Measurements from ENCODE around the gene SCT.

SCT gene

DNA sequence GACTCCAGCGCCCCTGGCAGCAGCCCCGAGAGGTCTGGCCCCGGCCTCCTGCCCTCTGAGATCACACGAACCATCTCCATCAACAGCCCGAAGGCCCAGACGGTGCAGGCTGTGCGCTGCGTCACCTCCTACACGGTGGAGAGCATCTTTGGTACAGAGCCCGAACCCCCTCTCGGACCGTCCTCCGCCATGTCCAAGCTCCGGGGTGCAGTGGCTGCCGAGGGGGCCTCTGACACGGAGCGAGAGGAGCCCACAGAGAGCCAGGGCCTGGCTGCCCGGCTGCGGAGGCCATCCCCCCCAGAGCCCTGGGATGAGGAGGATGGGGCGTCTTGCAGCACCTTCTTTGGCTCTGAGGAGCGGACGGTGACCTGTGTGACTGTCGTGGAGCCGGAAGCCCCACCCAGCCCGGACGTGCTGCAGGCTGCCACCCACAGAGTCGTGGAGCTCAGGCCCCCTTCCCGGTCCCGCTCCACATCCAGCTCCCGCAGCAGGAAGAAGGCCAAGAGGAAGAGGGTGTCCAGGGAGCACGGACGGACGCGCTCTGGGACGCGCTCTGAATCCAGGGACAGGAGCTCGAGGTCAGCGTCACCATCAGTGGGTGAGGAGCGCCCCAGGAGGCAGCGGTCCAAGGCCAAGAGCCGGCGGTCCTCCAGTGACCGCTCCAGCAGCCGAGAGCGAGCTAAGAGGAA lies 18.9 kb downstream of the SCT start:
- TF ChIP-seq CREB1 (IDR thresholded peaks at IDR 0.05; ENCODE audit: low read depth), result no peak
- TF ChIP-seq EP300 (IDR thresholded peaks at IDR 0.05; ENCODE audit: borderline replicate concordance), result no peak

DNA sequence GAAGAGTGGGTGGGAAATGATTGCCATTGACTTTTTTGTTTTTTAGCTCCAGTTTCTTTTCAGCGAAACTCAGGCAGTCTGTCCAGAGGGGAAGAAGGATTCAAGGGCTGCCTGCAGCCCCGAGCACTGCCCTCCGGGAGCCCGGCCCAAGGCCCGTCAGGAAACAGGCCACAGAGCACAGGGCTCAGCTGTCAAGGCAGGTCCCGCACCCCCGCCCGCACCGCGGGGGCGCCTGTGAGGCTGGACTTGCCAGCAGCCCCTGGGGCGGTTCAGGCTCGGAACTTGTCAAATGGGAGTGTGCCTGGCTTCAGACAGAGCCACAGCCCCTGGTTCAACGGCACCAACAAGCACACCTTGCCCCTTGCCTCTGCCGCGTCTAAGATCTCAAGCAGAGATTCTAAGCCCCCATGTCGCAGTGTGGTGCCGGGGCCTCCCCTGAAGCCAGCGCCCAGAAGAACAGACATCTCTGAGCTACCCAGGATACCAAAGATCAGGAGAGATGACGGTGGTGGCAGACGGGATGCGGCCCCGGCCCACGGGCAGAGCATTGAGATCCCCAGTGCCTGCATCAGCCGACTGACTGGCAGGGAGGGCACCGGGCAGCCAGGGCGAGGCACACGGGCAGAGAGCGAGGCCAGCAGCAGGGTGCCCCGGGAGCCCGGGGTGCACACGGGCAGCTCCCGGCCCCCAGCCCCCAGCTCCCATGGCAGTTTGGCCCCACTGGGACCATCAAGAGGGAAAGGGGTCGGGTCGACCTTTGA lies 19.8 kb downstream of the SCT start:
- TF ChIP-seq TAF1 (IDR thresholded peaks at IDR 0.05; ENCODE audit: low read depth), result no peak
- TF ChIP-seq ZBTB7A (IDR thresholded peaks at IDR 0.05; ENCODE audit: low read depth), result no peak
- TF ChIP-seq NFIC (IDR thresholded peaks at IDR 0.05), result no peak
- TF ChIP-seq EP300 (IDR thresholded peaks at IDR 0.05; ENCODE audit: borderline replicate concordance), result 0 out of 2 replicates have a peak, but pooled peaks have one; percentile 15

DNA sequence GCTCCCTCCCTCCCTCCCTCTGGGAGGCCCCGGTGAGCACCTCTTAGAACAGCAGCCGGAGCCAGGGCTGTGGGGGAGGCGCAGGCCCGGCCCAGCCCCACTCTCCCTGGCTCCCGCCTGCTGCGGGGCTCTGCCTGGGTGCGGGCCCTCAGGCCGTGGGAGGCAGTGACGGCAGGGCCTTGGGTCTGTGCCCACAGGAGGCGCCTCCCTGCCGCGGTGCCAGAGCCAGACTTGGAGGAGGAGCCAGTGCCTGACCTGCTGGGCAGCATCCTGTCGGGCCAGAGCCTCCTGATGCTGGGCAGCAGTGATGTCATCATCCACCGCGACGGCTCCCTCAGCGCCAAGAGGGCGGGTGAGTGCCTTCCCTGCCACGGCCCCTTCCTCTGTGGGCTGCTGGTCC lies 20.7 kb downstream of the SCT start:
- TF ChIP-seq NFIC (IDR thresholded peaks at IDR 0.05), result peak; percentile 78
- peak; percentile 40; the same call in 1 of the 2 replicates for TF ChIP-seq TCF12 (IDR thresholded peaks at IDR 0.05; ENCODE audit: low read depth)
- TF ChIP-seq EGR1 (IDR thresholded peaks at IDR 0.05), result no peak; the same call in 1 of the 2 replicates
- TF ChIP-seq CREB1 (IDR thresholded peaks at IDR 0.05; ENCODE audit: low read depth), result 0 out of 2 replicates have a peak, but pooled peaks have one; percentile 36
- peak; percentile 37; the same call in 1 of the 2 replicates for TF ChIP-seq EP300 (IDR thresholded peaks at IDR 0.05; ENCODE audit: borderline replicate concordance)
- TF ChIP-seq ZBTB7A (IDR thresholded peaks at IDR 0.05; ENCODE audit: low read depth), result no peak
- TF ChIP-seq, protein P1, sequence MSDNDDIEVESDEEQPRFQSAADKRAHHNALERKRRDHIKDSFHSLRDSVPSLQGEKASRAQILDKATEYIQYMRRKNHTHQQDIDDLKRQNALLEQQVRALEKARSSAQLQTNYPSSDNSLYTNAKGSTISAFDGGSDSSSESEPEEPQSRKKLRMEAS (IDR thresholded peaks at IDR 0.05), result peak; percentile 8; the same call in 1 of the 2 replicates
- no peak for TF ChIP-seq TAF1 (IDR thresholded peaks at IDR 0.05; ENCODE audit: low read depth)

DNA sequence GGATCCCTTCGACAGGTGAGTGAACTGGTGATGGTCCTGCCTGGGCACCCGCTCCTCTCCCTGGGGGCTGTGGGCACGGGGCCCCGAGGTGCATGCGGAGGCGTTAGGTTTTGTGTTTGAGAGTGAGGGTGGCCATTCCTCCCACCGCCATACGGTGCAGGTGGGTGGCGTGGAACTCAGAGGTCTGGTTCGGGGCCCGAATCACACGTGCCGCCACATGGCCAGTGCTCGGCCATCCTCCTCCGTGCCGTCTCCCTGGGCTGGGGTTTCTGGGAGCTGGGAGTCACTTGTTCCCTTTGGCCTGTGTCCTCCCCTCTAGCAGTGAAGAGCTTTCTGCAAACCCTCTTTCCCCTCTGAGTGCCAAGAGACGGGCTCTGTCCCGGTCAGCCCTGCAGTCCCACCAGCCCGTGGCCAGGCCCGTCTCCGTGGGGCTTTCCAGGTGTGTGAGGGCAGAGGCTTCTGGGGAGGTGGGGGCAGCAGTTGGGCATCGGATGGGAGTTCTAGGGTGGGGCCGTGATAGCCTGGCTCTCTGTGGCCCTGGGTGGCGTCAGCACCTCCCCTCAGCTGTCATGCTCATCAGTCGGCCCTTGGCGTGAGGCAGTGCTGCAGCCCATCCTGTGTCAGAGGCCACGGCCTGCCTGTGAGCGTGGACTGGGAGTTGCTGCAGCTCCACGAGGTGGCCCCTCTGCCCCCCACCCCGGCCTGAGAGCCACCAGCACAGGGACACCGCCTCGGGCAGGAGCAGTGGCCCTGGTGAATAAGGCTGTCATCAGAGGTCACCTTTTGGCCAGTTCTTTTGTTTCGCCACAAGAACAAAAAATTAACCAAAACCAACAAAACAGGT lies 21.5 kb downstream of the SCT start:
- TF ChIP-seq FOXM1 (IDR thresholded peaks at IDR 0.05; ENCODE audit: borderline replicate concordance, low read depth) (no peak), EP300 (IDR thresholded peaks at IDR 0.05; ENCODE audit: borderline replicate concordance) (no peak), NFIC (IDR thresholded peaks at IDR 0.05) (no peak), ZBTB7A (IDR thresholded peaks at IDR 0.05; ENCODE audit: low read depth) (no peak), EGR1 (IDR thresholded peaks at IDR 0.05) (no peak), TEAD4 (IDR thresholded peaks at IDR 0.05) (no peak), TCF12 (IDR thresholded peaks at IDR 0.05; ENCODE audit: low read depth) (no peak), CEBPB (IDR thresholded peaks at IDR 0.05) (no peak), TAF1 (IDR thresholded peaks at IDR 0.05; ENCODE audit: low read depth) (no peak), YY1 (IDR thresholded peaks at IDR 0.05; ENCODE audit: low read depth) (no peak), CREB1 (IDR thresholded peaks at IDR 0.05; ENCODE audit: low read depth) (no peak), RAD21 (IDR thresholded peaks at IDR 0.05; ENCODE audit: low read depth) (no peak)
- TF ChIP-seq, protein P2, sequence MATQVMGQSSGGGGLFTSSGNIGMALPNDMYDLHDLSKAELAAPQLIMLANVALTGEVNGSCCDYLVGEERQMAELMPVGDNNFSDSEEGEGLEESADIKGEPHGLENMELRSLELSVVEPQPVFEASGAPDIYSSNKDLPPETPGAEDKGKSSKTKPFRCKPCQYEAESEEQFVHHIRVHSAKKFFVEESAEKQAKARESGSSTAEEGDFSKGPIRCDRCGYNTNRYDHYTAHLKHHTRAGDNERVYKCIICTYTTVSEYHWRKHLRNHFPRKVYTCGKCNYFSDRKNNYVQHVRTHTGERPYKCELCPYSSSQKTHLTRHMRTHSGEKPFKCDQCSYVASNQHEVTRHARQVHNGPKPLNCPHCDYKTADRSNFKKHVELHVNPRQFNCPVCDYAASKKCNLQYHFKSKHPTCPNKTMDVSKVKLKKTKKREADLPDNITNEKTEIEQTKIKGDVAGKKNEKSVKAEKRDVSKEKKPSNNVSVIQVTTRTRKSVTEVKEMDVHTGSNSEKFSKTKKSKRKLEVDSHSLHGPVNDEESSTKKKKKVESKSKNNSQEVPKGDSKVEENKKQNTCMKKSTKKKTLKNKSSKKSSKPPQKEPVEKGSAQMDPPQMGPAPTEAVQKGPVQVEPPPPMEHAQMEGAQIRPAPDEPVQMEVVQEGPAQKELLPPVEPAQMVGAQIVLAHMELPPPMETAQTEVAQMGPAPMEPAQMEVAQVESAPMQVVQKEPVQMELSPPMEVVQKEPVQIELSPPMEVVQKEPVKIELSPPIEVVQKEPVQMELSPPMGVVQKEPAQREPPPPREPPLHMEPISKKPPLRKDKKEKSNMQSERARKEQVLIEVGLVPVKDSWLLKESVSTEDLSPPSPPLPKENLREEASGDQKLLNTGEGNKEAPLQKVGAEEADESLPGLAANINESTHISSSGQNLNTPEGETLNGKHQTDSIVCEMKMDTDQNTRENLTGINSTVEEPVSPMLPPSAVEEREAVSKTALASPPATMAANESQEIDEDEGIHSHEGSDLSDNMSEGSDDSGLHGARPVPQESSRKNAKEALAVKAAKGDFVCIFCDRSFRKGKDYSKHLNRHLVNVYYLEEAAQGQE (IDR thresholded peaks at IDR 0.05; ENCODE audit: low read depth), result no peak
- TF ChIP-seq, protein P3, sequence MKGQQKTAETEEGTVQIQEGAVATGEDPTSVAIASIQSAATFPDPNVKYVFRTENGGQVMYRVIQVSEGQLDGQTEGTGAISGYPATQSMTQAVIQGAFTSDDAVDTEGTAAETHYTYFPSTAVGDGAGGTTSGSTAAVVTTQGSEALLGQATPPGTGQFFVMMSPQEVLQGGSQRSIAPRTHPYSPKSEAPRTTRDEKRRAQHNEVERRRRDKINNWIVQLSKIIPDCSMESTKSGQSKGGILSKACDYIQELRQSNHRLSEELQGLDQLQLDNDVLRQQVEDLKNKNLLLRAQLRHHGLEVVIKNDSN (IDR thresholded peaks at IDR 0.05), result no peak
- TF ChIP-seq, protein P1 (IDR thresholded peaks at IDR 0.05), result no peak

DNA sequence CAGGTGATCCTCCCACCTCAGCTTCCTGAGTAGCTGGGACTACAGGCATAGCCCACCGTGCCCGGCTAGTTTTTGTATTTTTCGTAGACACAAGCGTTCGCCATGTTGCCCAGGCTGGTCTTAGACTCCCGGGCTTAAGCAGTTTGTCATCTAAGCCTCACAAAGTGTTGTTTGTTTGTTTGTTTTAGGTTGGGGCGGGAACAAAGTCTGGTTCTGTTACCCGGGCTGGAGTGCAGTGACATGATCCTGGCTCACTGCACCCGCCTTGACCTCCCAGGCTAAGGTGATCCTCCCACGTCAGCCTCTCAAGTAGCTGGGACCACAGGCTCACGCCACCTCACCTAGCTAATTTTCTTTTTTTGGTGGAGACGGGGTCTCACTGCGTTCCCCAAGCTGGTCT lies 23.8 kb downstream of the SCT start:
- no peak for TF ChIP-seq FOXM1 (IDR thresholded peaks at IDR 0.05; ENCODE audit: borderline replicate concordance, low read depth)
- TF ChIP-seq TCF12 (IDR thresholded peaks at IDR 0.05; ENCODE audit: low read depth), result no peak
- TF ChIP-seq EGR1 (IDR thresholded peaks at IDR 0.05), result no peak
- TF ChIP-seq ZBTB7A (IDR thresholded peaks at IDR 0.05; ENCODE audit: low read depth), result no peak
- no peak for TF ChIP-seq TAF1 (IDR thresholded peaks at IDR 0.05; ENCODE audit: low read depth)
- TF ChIP-seq CREB1 (IDR thresholded peaks at IDR 0.05; ENCODE audit: low read depth), result no peak
- no peak for TF ChIP-seq YY1 (IDR thresholded peaks at IDR 0.05; ENCODE audit: low read depth)
- TF ChIP-seq, protein P3 (IDR thresholded peaks at IDR 0.05), result no peak
- no peak for TF ChIP-seq NFIC (IDR thresholded peaks at IDR 0.05)
- TF ChIP-seq, protein P2 (IDR thresholded peaks at IDR 0.05; ENCODE audit: low read depth), result no peak
- no peak for TF ChIP-seq TEAD4 (IDR thresholded peaks at IDR 0.05)
- no peak for TF ChIP-seq CEBPB (IDR thresholded peaks at IDR 0.05)

Data from Ishikawa (cell line).